Tongue (tissue), 2 donors: ENCODE data around the gene SPOPL. TPM values are rescaled to one million over a fixed set of nuclear protein-coding genes. Genes with fewer than 3 reads are reported as not detected.
"Not testable (repeated sequence)": the region's sequence is repeated elsewhere in the genome, so short reads cannot be mapped to it uniquely, and the experiment has no call there.

Source experiments
- DNase-seq: peaks from one replicate; pipeline ENCODE4 v3.0.0-alpha.2; 2015
- total RNA-seq: library from RNA; depleted of rRNA; stranded (reverse); fragments of >200 nt; gene quantifications from one replicate; pipeline ENCODE4 v1.2.3, GENCODE V29; 2014

SPOPL gene
- 30.1 TPM for total RNA-seq

GRCh38 chr2:138501425-138502254 lies at the start of gene SPOPL:
TSS of gene SPOPL (plus strand) at chr2:138501770. CDS start at chr2:138550217, 48,447 bp downstream.
- peak; percentile 95 for DNase-seq

- no peak for DNase-seq
These were observed 49.2 kb upstream of the SPOPL start for GRCh38 chr2:138452324-138452723.

- no peak for DNase-seq
These were observed 47.8 kb upstream of the SPOPL start for GRCh38 chr2:138453815-138454214.

- DNase-seq: no peak
These were observed 46.8 kb upstream of the SPOPL start for GRCh38 chr2:138454761-138455160.

- DNase-seq: no peak
These were observed 46.3 kb upstream of the SPOPL start for GRCh38 chr2:138455275-138455674.

- no peak for DNase-seq
These were observed 45.9 kb upstream of the SPOPL start for GRCh38 chr2:138455691-138456090.

- DNase-seq: not testable (repeated sequence)
These were observed 38.9 kb upstream of the SPOPL start for GRCh38 chr2:138462689-138463088.

GRCh38 chr2:138468617-138469016 lies 33.0 kb upstream of the SPOPL start:
- no peak for DNase-seq

GRCh38 chr2:138469411-138469810 lies 32.2 kb upstream of the SPOPL start:
- no peak for DNase-seq

GRCh38 chr2:138470941-138471340 lies 30.6 kb upstream of the SPOPL start:
- no peak for DNase-seq

- DNase-seq: no peak
These were observed 27.3 kb upstream of the SPOPL start for GRCh38 chr2:138474100-138474825.

GRCh38 chr2:138475277-138475776 lies 26.2 kb upstream of the SPOPL start:
- DNase-seq: no peak

GRCh38 chr2:138476186-138476585 lies 25.4 kb upstream of the SPOPL start:
- no peak for DNase-seq

- DNase-seq: no peak
These were observed 24.6 kb upstream of the SPOPL start for GRCh38 chr2:138476940-138477339.

- not testable (repeated sequence) for DNase-seq
These were observed 18.8 kb upstream of the SPOPL start for GRCh38 chr2:138482796-138483195.

- no peak for DNase-seq
These were observed 16.6 kb upstream of the SPOPL start for GRCh38 chr2:138485019-138485418.

- DNase-seq: no peak
These were observed 15.0 kb upstream of the SPOPL start for GRCh38 chr2:138486363-138487198.

- peak; percentile 40 for DNase-seq
These were observed 10.7 kb upstream of the SPOPL start for GRCh38 chr2:138490673-138491494.

- DNase-seq: no peak
These were observed 10.1 kb upstream of the SPOPL start for GRCh38 chr2:138491495-138491862.

GRCh38 chr2:138492160-138492559 lies 9.4 kb upstream of the SPOPL start:
- no peak for DNase-seq

- no peak for DNase-seq
These were observed 8.2 kb upstream of the SPOPL start for GRCh38 chr2:138493334-138493733.
